ENCODE results near the gene E2F4. TPM values are rescaled to one million over a fixed set of nuclear protein-coding genes. Genes with fewer than 3 reads are reported as not detected.
A peak's percentile ranks its signal among the peaks of the same experiment; 100 is the strongest.

Gene E2F4
- polyA plus RNA-seq, 6 donors from 2014 or later = 54.0 to 75.9 (median 61.7) TPM

- Mint-ChIP-seq H3K4me1 (peaks cover 4 to 6% (median 4%) of the 10 kb centered on the region in 3 donors), H3K27ac (peak overlapping the region in 1 of 6 donors; percentile 72), H3K4me3 (peak overlapping the region in 1 of 8 donors; percentile 29), H3K36me3 (peaks cover 4 to 20% of the 10 kb centered on the region in 2 donors), H3K27me3 (no peaks in the 10 kb centered on the region), H3K9me3 (peaks cover 0 to 3% (median 0%) of the 10 kb centered on the region in 7 donors)
- no peak for DNase-seq
- ATAC-seq (ENCODE audit: low read depth in 2 of 2) = no peak
Measured at GRCh38 chr16:67235816-67236562, 44.0 kb downstream of the E2F4 start.

DNA sequence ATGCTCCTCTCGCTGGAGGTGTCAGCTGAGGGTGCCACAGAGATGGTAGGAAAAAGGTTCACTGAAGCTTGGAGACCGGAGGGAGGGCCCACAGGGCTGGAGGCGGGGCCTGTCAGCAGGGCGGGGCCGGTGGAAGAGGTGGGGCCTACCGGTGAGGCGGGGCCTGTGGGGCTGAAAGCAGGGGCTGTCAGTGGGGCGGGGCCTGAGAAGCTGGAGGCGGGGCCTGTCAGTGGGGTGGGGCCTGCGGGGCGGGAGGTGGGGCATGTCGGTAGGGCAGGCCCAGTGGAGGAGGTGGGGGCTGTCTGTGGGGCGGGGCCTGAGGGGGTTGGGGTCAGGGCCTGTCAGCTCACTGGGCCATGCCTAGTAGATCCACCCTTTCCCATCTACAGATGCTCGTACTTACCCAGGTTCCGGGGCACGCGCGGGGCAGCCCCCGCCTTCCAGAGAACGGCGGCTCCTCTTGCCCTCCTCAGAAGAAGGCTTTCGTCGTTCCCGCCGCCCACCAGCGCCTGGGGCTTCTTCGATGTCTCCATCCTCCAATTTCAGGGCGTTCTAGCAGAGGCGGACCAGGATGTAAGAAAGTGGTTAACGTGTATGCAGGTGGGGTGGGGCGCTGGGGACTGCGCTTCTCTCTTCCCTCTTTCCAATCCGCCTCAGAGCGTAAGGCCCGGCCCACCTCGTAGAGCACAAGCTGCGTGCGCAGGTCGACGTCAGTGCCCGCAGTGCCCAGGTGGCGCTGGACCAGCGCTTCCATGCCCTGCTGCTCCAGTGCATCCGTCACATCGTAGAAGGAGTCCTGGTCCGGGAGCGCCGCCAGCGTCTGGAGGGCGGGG is 44.8 kb downstream of the E2F4 start:
- ATAC-seq (ENCODE audit: low read depth in 2 of 2) (peak; percentile 72 to 74), DNase-seq (no peak)
- H3K9me3 Mint-ChIP-seq = peaks cover 0 to 3% (median 0%) of the 10 kb centered on the region in 7 donors
- peaks cover 4 to 10% (median 8%) of the 10 kb centered on the region in 3 donors for H3K4me1 Mint-ChIP-seq
- no peak overlapping the region for H3K27ac Mint-ChIP-seq
- peak overlapping the region in 1 of 8 donors; percentile 29 for H3K4me3 Mint-ChIP-seq
- H3K36me3 Mint-ChIP-seq = peaks cover 4 to 20% of the 10 kb centered on the region in 2 donors
- no peaks in the 10 kb centered on the region for H3K27me3 Mint-ChIP-seq

DNA sequence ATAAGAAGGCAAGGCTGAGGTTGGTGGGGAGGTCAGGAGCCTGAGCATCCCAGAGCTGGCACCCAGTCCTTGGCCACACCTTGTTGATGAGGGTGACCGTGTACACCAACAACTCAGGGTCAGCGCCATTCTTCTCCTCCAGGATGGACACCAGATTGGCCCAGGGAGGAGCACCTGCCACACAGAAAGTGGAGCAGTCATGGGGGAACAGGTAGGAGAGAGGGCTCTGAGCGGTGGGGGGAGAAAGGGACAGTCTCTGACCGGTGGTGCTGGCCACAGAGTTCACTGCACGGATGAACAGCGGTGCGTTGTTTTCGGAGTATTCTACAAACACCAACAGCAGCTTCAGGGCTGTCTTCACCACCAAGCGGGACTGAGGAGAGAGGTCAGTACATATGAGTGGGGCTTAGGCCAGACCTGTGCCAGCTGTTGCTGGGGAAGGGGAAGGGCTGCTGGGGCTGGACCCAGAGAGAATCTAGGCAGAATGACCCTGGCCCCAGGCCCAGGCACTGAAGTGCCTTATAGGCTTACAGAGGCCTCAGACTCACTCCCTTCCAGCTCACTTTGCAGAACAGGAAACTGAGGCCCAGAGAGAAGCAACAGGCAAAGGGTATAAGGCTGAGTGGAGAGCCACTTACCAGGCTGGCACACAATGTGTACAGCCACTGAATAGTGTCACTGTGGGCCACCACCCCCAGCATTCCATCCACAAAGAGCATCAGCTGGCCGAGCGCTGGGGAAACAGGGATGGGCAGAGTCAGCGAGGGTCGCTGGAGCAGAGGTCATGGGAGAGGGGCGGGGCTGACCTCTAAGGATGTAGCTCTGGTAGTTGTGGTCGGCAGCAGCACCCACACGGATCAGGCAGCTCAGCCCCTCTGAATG is 45.7 kb downstream of the E2F4 start:
- DNase-seq (no peak), ATAC-seq (ENCODE audit: low read depth in 2 of 2) (no peak)
- Mint-ChIP-seq H3K36me3 (peaks cover 4 to 20% of the 10 kb centered on the region in 2 donors), H3K4me1 (peaks cover 4 to 10% (median 10%) of the 10 kb centered on the region in 3 donors), H3K4me3 (no peak overlapping the region), H3K9me3 (peaks cover 0 to 3% (median 0%) of the 10 kb centered on the region in 7 donors), H3K27me3 (no peaks in the 10 kb centered on the region), H3K27ac (peak overlapping the region in 1 of 6 donors; percentile 28)

GRCh38 chr16:67238278-67238575 is 46.3 kb downstream of the E2F4 start:
- Mint-ChIP-seq H3K27ac (no peak overlapping the region), H3K27me3 (no peaks in the 10 kb centered on the region), H3K4me1 (peaks cover 4 to 11% (median 10%) of the 10 kb centered on the region in 3 donors), H3K36me3 (peaks cover 4 to 20% of the 10 kb centered on the region in 2 donors), H3K4me3 (no peak overlapping the region), H3K9me3 (peaks cover 0 to 3% (median 0%) of the 10 kb centered on the region in 7 donors)
- ATAC-seq (ENCODE audit: low read depth in 2 of 2) (no peak), DNase-seq (no peak)

GRCh38 chr16:67238806-67239470 is 47.0 kb downstream of the E2F4 start:
- DNase-seq (no peak), ATAC-seq (ENCODE audit: low read depth in 2 of 2) (no peak)
- Mint-ChIP-seq H3K27ac (peak overlapping the region in 2 of 6 donors; percentile 29 to 39), H3K9me3 (peaks cover 0 to 3% (median 0%) of the 10 kb centered on the region in 7 donors), H3K36me3 (peaks cover 4 to 20% of the 10 kb centered on the region in 2 donors), H3K4me3 (no peak overlapping the region), H3K4me1 (peaks cover 8 to 12% (median 11%) of the 10 kb centered on the region in 3 donors), H3K27me3 (no peaks in the 10 kb centered on the region)

DNA sequence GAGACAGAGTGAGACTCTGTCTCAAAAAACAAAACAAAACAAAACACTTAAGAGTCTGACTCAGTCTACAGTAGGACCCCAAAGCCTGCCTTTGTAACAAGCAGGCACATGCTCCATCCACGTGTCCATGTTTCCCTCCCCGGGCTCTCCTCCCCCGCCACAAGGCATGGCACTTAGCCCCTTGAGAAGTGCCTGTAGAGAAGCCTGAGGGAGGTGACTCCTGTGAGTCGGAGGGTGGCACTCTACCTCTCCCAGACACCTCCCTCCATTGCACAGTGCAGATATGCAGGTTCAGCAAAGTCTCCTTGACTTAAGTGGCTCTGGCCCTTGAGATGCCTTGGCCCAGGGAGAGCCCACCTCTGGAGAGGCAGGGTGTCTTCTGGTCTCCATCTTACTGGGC is 48.6 kb downstream of the E2F4 start:
- Mint-ChIP-seq H3K9me3 (peaks cover 0 to 3% (median 0%) of the 10 kb centered on the region in 7 donors), H3K27me3 (no peaks in the 10 kb centered on the region), H3K4me3 (no peak overlapping the region), H3K27ac (peak overlapping the region in 1 of 6 donors; percentile 50), H3K36me3 (peaks cover 4 to 20% of the 10 kb centered on the region in 2 donors), H3K4me1 (peaks cover 24 to 28% (median 24%) of the 10 kb centered on the region in 3 donors)
- ATAC-seq (ENCODE audit: low read depth in 2 of 2) (no peak), DNase-seq (no peak)

DNA sequence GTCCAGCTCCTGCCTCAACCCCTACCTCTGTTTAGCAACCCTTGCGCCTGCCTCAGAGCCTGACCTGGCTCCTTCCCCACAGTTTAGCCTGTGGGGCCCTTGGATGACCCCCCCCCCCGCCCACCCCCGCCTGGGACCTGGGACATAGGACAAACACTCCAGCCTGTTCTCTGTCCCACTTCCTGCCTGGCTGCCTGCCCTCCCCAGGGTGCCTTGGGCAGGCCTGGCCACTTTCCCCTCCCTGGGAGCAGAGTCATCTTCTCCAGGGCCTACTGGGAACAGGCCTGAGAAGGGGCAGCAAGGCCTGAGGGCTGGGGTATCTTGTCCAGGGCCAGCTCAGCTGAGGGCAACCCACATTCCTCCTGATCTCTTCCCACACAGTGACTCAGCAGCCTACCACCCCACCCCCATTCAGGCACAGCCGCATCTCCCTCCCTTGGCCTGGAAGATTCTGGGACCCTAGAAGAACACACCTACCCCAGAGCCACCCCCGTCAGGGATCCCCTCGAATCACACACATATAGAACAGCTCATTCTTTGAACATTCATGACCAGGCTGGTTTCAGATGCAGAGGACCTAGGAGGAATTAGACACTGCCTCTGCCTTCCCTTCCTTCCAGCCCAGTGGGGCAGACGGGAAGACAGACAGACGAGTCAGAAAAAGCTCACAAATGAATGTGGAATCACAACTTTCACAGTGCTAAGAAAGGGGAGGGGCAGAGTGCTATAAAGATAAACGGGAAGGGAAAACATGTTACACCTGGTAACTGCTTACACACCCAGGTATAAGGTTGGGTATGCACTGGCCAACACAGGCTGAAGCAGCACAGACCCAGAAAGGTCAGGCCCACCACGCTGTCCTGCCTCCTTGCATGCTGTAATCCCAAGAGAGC is 49.3 kb downstream of the E2F4 start:
- Mint-ChIP-seq H3K27ac (no peak overlapping the region), H3K4me1 (peaks cover 24 to 28% (median 24%) of the 10 kb centered on the region in 3 donors), H3K4me3 (no peak overlapping the region), H3K36me3 (peaks cover under 1 to 15% of the 10 kb centered on the region in 2 donors), H3K27me3 (no peaks in the 10 kb centered on the region), H3K9me3 (peaks cover 0 to under 1% (median 0%) of the 10 kb centered on the region in 7 donors)
- DNase-seq (no peak), ATAC-seq (ENCODE audit: low read depth in 2 of 2) (no peak)

- H3K4me1 Mint-ChIP-seq = peaks cover 22 to 32% (median 29%) of the 10 kb centered on the region in 3 donors
- no peak overlapping the region for H3K4me3 Mint-ChIP-seq
- ATAC-seq (ENCODE audit: low read depth in 2 of 2) (no peak), DNase-seq (no peak)
- peaks cover 0 to 7% of the 10 kb centered on the region in 2 donors for H3K36me3 Mint-ChIP-seq
- no peaks in the 10 kb centered on the region for H3K27me3 Mint-ChIP-seq
- no peaks in the 10 kb centered on the region for H3K9me3 Mint-ChIP-seq
- H3K27ac Mint-ChIP-seq = peak overlapping the region in 2 of 6 donors; percentile 25 to 81
Measured at GRCh38 chr16:67242138-67242730, 50.3 kb downstream of the E2F4 start.

GRCh38 chr16:67243481-67243880 is 51.5 kb downstream of the E2F4 start:
- ATAC-seq (ENCODE audit: low read depth in 2 of 2) = no peak
- Mint-ChIP-seq H3K4me3 (no peak overlapping the region), H3K4me1 (peaks cover 34 to 43% (median 34%) of the 10 kb centered on the region in 3 donors), H3K27ac (peak overlapping the region in 2 of 6 donors; percentile 72 to 81), H3K36me3 (no peaks in the 10 kb centered on the region), H3K9me3 (no peaks in the 10 kb centered on the region), H3K27me3 (no peaks in the 10 kb centered on the region)
- no peak for DNase-seq

DNA sequence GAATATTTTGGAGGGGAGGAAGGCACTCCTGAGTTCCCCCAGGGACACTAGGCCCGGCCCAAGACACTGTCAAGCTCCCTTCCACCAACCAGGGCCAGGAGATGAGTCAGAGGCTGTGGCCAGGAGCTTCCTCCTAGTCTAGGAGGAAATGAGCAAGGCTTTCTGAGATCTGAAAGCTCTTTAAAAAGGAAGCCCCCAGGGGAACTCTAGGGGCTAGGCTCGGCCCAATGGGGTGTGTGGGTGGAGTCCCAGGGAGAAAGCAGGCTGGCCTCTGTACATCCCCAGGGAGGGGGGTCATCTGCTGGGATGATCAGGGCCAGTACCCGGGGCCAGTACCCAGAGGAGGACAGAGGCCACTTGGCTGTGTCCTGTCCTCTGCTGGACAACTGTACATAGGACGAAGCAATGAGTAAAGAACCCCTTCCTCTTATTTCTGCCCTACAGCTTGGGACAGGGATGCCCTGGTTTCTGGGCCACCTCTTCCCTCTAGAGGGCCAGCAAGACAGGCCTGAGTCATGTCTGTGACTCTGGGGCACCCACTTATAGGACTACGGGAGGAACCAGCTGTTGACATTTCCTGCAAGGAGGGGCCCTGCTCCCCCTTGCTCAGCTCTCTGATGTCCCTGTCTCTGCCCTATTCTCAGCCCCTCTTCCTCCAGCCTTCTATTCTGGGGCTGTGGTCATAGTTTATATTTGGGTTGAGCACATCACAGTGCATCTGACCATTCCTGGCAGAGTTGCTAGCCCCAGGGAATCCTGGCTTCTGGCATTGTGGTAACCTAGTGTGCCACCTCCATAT is 52.6 kb downstream of the E2F4 start:
- Mint-ChIP-seq H3K4me1 (peaks cover 41 to 49% (median 41%) of the 10 kb centered on the region in 3 donors), H3K27me3 (peaks cover 0 to 4% (median 4%) of the 10 kb centered on the region in 3 donors), H3K9me3 (no peaks in the 10 kb centered on the region), H3K27ac (peak overlapping the region in 5 of 6 donors; percentile 81 to 95 (median 91)), H3K4me3 (peak overlapping the region; percentile 38 to 99 (median 85)), H3K36me3 (no peaks in the 10 kb centered on the region)
- ATAC-seq (ENCODE audit: low read depth in 2 of 2) = peak; percentile 70 to 73
- DNase-seq = peak; percentile 74

- H3K4me3 Mint-ChIP-seq = peak overlapping the region; percentile 73 to 99 (median 85)
- H3K27me3 Mint-ChIP-seq = peaks cover 0 to 10% (median 10%) of the 10 kb centered on the region in 3 donors
- peak overlapping the region in 4 of 6 donors; percentile 10 to 95 (median 62) for H3K27ac Mint-ChIP-seq
- peaks cover 45 to 51% (median 47%) of the 10 kb centered on the region in 3 donors for H3K4me1 Mint-ChIP-seq
- H3K9me3 Mint-ChIP-seq = no peaks in the 10 kb centered on the region
- DNase-seq (no peak), ATAC-seq (ENCODE audit: low read depth in 2 of 2) (no peak)
- no peaks in the 10 kb centered on the region for H3K36me3 Mint-ChIP-seq
Measured at GRCh38 chr16:67245186-67245585, 53.2 kb downstream of the E2F4 start.

Data from naive B cell (primary cell).